Fibroblast of the aortic adventitia (primary cell): Measurements from ENCODE around the gene AFAP1. TPM values are rescaled to one million over a fixed set of nuclear protein-coding genes. Genes with fewer than 3 reads are reported as not detected.
A peak's percentile ranks its signal among the peaks of the same experiment; 100 is the strongest.

Experiments
- DNase-seq: peaks from one replicate; pipeline ENCODE4 v3.0.0-alpha.2; 2010; ENCODE audit warnings: low read depth
- H3K4me3 ChIP-seq: 2 replicates; pipeline ENCODE4 v1.5.1; 2011; ENCODE audit warnings: low read depth, mild to moderate bottlenecking, control low read depth, low read length, moderate library complexity
- total RNA-seq: library from RNA; depleted of rRNA; stranded (reverse); fragments of >200 nt; gene quantifications from 2 replicates; pipeline ENCODE4 v1.2.3, GENCODE V29; 2012; ENCODE audit warnings: low replicate concordance
- TF ChIP-seq, protein P1 (sequence below): IDR thresholded peaks from 2 replicates; pipeline ENCODE4 v1.5.1; 2011; ENCODE audit warnings: mild to moderate bottlenecking, low read length, control low read depth, inconsistent platforms; ENCODE audit not compliant: insufficient read depth

The AFAP1 gene
- total RNA-seq, 1 donor = 66.0 TPM

DNA sequence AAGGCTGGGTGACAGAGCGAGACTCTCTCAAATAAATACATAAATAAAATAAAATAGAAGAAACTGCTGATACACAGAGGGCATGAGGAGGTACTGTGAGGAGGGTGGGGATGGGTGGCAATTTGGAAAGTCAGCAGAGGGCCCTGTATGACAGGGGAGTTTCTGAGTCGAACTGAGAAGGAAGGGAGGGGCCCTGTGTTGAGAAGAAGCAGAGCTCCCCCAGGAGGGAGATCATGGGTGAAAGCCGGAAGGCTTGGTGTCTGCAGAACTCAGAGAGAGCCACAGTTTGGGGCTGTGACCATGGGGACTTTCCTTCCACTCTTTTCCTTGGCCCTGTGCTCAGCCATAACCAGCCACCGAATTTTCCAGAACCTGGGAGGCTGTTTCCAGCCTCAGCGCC lies 24.8 kb upstream of the AFAP1 start:
- H3K4me3 ChIP-seq = no peak overlapping the region
- no peak for DNase-seq
- TF ChIP-seq, protein P1, sequence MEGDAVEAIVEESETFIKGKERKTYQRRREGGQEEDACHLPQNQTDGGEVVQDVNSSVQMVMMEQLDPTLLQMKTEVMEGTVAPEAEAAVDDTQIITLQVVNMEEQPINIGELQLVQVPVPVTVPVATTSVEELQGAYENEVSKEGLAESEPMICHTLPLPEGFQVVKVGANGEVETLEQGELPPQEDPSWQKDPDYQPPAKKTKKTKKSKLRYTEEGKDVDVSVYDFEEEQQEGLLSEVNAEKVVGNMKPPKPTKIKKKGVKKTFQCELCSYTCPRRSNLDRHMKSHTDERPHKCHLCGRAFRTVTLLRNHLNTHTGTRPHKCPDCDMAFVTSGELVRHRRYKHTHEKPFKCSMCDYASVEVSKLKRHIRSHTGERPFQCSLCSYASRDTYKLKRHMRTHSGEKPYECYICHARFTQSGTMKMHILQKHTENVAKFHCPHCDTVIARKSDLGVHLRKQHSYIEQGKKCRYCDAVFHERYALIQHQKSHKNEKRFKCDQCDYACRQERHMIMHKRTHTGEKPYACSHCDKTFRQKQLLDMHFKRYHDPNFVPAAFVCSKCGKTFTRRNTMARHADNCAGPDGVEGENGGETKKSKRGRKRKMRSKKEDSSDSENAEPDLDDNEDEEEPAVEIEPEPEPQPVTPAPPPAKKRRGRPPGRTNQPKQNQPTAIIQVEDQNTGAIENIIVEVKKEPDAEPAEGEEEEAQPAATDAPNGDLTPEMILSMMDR = no peak

DNA sequence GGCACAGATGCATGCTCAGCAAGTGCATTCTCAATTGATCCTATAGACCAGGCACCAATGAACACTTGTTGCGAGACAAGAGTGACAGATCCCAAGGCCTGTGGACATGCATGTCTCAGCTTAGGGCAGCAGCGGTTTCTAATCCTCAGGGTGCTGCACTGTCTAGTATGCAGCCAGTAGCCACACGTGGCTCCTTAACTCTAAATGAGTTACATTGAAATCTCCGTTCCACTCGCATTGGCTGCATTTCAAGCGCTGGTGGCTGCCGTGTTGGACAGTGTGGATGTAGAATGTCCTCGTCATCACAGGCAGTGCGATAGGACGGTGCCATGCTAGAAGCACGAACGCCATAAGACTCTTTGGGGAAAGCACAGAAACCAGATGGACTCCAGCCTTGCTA lies 24.0 kb upstream of the AFAP1 start:
- TF ChIP-seq, protein P1 = no peak
- no peak for DNase-seq
- H3K4me3 ChIP-seq = no peak overlapping the region

- TF ChIP-seq, protein P1 = no peak
- no peak overlapping the region for H3K4me3 ChIP-seq
- DNase-seq = no peak
Observed at GRCh38 chr4:7962609-7963508, 23.2 kb upstream of the AFAP1 start.

GRCh38 chr4:7960790-7961655 lies 21.4 kb upstream of the AFAP1 start:
- TF ChIP-seq, protein P1 = no peak
- no peak overlapping the region for H3K4me3 ChIP-seq

DNA sequence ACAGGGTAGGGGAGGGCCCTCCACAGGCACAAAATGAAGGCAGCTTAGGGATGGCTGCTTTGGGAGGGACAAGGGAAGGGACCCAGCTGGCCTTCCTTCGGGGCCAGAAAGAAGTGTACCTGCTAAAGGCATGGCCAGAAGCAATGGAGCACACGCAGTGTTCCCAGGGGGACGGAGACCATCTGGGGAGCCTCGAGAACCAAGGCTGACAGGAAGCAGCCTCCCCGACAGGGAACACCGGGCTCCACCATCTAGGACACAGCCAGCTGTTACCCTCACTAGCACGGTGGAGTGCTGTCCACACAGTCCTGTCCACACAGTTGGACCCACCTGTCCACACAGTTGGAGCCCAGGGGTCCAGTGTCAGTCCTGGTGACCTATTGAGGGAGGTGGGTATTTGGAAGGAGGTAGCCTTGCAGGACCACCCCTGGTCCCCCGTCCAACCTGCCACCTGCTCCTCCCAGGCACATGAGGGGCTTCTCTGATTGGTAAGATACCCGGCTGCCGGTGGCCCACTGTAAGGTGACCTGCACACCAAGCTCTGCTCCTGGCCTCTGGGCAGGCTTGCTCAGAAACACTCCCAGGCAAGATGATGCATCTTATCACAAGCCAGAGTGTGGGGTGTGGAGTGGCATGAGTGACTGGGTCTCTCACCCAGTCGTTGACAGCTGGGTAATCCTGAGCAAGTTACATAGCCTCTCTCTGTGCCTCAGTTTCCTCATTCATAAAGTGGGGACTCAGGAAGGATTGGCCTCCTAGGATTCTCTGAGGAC lies 20.5 kb upstream of the AFAP1 start:
- H3K4me3 ChIP-seq = no peak overlapping the region
- TF ChIP-seq, protein P1 = no peak
- no peak for DNase-seq

More at GRCh38 chr4:7960790-7961655, 21.4 kb upstream of the AFAP1 start:
- DNase-seq = peak; percentile 100

- no peak overlapping the region for H3K4me3 ChIP-seq
- TF ChIP-seq, protein P1 = peak; percentile 36
- DNase-seq = peak; percentile 20
Observed at GRCh38 chr4:7959078-7959477, 19.4 kb upstream of the AFAP1 start.
